ENCODE data around the gene CITED2. TPM values are rescaled to one million over a fixed set of nuclear protein-coding genes. Genes with fewer than 3 reads are reported as not detected.

The CITED2 gene
- total RNA-seq, 1 donor from 2014 or later = 12.6 TPM

DNA sequence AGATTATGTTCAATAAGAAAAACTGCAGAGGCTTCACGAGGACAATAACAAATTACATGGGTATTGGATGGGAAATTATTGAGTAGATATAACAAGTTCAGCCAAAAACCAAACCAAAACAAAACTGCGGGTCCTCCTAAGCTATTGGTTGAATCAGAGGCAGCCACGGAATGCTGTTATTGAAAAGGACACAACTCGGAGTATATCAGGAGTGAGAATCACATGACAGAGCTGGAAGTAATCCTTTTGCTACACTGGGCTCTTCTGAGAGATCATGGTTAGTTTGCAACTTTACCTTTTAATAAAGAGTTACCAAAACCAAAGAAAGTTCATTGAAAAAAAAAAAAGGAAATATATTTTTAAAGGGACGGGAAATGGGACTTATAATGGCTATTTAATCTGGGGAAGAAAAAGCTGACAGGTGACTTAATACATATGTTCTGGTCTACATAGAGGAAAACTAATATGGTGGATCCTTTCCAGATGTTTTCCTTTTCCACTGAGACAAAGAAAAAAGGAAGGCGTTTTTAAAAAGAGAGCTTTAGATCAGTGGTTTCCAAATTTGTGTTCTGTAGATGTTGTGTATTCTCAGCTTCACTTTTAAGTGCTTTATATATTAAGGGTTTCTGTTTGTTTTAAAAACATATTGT lies 6.9 kb upstream of the CITED2 start:
- no peak for DNase-seq (ENCODE audit: low read depth in 2 of 2)

DNA sequence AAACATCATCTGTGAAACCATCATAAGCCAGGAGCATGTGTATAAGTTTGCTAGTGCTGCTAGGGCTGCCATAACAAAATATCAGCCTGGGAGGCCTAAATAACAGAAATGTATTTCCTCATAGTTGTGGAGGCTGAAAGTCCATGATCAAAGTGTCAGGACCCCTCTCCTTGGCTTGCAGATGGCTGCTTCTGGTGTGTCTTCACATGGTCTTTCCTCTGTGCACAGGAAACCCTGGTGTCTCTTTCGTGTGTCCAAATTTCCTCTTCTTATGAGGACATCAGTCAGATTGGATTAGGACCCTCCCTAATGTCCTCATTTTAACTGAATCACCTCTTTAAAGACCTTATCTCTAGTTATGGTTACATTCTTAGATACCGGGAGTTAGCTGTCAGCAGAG lies 6.2 kb upstream of the CITED2 start:
- no peak for DNase-seq (ENCODE audit: low read depth in 2 of 2)

DNA sequence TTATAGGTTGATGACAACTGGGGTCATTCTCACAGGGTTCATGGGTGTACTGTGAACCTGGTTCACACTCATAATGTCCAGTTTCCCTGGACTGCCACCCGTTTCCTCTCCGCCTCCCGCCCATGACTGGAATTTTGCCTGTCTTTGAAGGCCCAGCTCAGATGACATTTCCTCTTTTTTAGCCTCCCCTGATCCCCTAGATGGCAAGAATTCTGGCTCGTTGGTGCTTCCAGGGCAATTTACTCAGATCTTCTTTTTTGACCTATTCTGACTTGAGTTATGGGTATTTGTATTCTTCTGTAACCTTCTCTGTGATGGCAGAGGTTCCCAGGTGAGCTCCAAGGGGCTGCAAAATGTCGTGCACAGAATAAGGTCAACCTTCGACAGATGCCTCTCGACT lies 5.7 kb upstream of the CITED2 start:
- no peak for DNase-seq (ENCODE audit: low read depth in 2 of 2)

DNA sequence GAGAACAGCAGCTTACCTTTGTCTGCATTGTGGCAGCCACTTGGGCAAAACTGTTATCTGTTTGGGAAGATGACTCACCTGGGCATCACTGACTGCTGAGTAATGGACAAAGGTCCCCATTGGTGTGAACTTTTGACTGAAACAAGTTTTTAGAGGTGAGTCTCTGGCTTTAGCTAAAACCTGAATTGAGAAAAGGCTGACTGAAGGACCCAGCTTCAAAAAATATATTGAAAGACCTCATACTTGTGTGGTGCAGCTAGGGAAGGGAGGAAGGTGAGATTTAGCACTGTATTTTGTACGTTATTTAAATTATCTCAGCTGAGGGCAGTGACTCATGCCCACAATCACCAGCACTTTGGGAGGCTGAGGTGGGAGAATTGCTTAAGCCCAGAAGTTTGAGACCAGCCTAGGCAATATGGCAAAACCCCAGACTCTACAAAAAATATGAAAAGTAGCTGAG lies 4.5 kb upstream of the CITED2 start:
- DNase-seq (ENCODE audit: low read depth in 2 of 2) = peak in 1 of 2 donors; percentile 14

DNA sequence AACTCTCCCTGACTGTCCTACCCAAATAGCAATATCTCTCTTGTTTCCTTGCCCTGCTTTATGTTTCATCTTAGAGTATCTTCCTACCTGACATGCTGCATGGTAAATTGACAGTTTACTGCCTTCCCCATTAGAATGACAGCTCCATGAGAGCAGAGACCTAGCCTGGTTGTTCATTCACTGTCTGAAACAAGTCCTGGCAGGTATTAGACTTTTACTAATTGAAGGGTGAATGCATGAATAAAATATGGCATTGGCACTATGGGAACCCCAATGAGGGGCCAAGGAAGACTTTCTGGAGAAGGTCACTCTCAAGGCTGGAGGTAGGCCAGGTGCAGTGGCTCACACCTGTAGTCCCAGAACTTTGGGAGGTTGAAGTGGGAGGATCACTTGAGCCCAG lies 3.8 kb upstream of the CITED2 start:
- DNase-seq (ENCODE audit: low read depth in 2 of 2) = no peak

DNA sequence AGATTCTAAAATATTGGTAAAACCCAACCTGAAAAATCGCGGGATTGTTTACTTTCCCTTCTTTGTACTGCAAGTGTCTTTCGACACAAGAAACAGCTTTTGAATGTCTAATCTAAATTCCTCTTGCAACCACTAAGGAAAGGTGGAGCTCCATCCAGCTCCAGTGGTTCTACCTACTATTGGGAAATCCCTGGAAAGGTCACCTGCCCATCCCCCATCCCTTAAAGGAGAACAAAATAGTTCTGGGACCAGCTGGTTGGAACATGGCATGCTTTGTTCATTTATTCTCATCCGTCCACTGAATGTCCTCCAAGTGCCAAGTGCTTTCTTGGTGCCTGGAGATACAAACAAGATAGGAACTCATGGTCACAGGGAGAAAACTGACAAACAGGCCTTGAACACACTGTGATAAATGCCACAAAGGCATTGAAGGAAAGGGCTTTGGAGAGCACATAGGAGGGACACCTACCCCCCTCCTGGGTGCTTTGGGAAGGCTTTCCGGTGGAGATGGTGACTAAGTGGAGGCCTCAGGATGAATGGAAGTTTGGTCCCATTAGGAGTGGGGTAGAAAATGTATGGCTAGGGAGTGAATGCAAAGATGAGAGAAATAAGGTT lies 2.3 kb upstream of the CITED2 start:
- DNase-seq (ENCODE audit: low read depth in 2 of 2) = no peak

DNA sequence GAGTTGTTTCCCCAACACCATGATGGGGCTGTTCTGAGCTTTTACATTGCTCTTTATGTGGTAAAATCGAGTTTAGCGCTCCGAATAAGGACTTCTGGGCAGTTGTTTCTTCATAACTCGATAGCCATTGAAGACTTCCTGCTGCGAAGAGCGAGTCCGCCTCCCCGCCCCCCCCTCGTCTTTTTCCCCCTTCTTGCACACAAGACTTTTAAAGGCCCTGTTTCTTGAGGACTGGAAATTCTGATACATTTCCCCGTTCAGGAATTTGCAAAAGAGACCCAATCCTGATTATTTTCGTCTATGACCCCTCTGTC lies 1.5 kb upstream of the CITED2 start:
- no peak for DNase-seq (ENCODE audit: low read depth in 2 of 2)

DNA sequence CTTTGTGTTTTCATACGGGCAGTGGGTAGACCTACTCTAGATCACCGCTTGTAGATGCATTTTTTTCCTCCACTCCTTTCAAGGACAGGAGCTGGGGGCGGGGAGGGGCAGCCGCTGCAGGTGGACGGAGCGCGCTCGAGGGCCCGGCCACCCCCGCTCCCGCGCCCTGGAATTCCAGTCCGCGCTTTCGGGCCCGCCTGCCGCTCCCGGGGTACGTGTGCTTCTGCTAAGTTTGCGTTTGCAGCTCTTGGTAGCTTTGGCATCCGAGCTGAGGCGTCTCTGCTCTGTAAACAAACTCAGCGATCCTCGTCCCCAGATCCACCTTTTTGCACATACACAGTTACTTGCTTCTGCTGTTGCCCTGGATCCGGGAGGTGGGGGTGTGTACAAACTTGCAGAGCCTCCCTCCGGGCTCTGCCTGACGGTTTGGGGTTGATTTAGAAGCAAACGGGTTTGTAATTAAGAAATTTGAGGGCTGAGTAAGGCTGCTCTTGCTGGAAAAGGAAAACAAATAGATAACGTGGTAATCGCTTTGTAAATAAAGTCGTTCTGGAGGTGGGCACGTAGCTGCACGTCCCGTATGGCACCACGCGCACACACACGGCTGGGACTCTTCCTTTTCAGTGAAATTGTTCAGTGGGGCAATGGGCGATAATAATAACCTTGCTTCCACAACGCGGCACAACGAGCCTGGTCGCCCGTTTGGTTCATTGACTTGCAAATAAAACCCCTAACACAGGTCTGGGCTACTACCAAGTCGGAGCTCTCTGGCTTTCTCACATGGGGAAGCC lies 973 bp upstream of the CITED2 start:
- DNase-seq (ENCODE audit: low read depth in 2 of 2) = peak; percentile 73 to 95

DNA sequence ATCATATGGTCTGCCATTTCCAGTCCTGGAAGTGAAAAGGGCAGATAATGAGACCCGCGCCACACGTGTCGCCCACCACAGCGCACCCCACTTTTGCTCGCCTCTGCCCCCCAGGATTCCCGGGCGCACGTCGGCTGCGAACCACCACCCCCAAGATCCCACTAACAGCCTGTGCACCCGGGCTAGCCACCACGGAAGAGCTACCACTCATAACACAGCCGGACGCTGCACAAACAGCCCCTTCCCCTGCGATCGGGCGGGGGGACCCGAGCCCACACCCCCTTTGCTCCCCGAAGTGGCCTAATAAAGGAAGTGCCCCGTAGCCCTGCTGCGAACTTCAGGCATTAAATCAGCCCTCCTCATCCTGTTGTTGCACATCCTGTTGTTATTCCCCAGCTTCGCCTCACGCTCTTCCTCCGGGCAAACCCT lies 506 bp downstream of the CITED2 start:
- DNase-seq (ENCODE audit: low read depth in 2 of 2) = no peak

DNA sequence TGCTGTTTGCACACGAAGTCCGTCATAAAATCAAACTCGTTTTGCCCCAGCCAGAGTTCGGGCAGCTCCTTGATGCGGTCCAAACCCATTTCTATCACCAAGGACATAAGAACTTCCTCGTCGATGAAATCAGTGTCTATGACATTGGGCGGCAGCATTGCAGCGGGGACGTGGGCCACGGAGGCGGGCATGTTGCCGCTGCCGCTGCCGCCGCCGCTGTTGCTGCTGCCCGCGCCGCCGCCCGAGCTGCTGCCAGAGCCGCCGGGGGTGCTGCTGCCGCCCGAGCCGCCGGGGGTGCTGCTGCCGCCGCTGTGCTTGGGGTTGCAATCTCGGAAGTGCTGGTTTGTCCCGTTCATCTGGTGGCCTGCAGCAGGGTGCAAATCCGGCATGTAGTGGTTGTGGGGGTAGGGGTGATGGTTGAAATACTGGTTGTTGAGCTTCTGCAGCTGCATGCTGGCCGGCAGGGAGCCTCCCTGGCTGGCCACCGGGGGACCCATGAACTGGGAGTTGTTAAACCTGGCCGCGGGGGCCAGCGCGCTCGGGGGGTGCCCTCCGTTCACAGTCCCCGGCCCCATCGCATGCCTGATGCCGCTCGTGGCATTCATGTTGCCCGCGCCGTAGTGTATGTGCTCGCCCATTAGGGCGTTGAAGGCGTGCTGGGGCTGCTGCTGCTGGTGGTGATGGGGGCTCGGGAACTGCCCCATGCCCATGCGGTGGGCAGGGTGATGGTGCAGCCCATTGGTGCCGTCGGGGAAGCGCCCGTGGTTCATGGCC lies 1.1 kb downstream of the CITED2 start:
- DNase-seq (ENCODE audit: low read depth in 2 of 2) = peak; percentile 29 to 63

DNA sequence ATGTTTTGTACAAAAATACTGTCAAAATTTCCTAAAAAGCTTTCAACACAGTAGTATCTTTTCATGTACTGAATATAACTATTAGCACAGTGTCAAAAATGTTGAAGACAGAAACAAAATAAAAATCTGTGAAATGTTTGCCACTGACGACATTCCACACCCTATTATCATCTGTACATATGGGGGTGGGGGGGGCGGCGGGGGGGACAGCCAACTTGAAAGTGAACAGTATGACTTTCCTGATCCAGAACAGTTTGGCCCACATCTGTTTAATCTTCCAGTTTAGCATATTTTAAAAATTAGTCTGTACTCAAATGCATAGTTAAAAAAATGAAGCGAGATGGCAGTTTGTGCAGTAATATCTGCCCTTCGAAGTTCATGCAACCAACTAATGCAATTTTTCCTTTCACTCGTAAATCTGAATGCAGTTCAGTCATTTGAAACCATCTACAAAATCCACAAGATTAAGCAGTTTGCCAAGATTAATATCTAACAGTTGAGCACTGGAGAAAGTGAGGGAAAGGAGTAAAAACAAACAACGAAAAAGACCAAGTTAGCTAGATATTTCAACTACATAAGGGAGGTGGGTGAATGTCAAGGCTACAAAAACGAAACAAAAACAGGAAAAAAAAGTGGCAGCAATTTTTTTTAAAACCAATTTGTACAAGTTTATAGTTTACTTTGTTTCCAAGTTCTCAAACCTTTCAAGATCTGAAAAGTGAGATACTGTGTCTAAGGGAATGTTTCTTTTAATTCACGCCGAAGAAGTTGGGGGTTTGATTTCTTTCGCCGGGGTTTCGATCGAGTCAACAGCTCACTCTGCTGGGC lies 1.9 kb downstream of the CITED2 start:
- DNase-seq (ENCODE audit: low read depth in 2 of 2) = peak in 1 of 2 donors; percentile 18

DNA sequence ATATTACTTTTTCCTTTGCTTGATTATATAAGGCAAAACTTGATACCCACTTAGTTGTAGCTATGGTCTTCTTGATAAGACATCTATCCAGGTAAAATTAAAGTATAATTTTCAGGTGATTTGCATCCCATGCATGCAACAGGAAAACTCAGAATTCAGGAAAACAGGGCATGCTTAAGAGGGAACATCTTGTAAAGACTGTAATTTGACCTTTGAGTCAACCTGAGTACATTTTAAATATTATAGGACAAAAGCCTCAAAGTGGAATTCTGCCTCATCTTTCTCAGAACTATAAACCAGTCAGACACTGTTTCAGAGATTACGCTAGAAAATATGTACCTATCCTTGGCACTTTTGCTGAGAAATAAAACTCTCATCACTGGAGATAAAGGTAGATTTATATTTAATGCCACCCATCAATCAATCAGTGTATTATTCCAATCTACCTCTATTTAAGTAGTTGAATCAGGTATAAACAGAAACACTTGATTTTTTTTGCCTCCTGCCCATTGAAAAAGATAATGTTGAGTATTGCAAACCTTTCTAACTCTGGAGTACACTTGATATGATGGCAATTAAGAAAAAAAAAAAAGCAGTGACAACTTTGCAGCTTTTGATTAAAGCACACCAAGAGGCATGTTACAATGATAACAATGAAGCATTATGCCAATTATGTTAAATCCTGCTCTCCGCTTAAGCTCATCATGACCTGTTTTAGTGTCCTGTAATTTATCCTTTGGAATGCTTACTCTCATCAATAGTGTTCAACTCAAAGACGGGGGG lies 2.8 kb downstream of the CITED2 start:
- no peak for DNase-seq (ENCODE audit: low read depth in 2 of 2)

DNA sequence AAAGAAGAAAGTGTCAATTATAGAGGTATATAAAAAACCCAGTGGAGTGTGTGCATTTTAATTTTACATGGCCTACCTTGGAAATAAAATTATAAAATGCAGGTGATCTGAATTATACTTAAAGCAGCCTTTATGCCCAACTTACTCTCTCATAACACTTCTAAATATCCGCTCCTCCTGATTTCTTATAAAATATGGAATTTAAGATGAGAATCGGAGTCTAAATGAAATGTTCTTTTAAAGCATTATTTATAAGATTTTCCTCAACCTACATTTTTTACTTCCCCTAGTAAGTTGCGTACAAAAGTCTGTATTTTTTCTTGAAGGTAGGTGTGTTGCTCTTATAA lies 3.5 kb downstream of the CITED2 start:
- no peak for DNase-seq (ENCODE audit: low read depth in 2 of 2)

DNA sequence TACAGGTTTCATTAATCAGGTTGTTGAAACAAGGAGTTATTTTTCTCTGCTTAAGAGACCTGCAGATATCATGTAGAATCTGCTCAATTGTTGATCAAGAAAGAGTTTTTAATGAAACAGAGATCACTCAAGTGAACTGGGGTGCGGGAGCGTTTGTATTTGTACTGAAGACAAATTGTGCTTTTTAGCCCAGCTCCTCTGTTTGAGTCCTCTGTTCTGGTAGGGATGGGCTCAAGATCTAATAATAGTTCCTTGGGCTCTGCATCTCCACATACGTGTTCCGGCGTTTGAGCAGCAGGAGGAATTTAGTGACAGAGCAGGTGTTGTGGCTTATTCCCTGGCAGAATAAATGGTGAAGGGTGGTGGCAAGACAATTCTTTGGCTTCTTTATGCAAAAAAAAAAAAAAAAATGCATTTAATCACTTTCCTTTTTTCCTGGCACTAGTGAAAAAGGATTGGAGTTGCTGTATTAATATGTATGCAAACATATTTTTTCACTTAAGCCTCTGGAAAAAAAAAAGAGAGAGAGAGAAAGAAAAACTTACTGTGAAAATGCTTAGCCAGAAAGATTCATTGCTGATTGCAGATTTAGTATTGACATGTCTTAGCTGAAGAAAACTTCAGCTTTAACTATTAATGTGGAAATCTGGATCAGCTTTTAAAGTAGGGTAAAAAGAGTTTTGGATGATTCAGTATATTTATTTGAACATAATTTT lies 4.0 kb downstream of the CITED2 start:
- DNase-seq (ENCODE audit: low read depth in 2 of 2) = peak in 1 of 2 donors; percentile 56

DNA sequence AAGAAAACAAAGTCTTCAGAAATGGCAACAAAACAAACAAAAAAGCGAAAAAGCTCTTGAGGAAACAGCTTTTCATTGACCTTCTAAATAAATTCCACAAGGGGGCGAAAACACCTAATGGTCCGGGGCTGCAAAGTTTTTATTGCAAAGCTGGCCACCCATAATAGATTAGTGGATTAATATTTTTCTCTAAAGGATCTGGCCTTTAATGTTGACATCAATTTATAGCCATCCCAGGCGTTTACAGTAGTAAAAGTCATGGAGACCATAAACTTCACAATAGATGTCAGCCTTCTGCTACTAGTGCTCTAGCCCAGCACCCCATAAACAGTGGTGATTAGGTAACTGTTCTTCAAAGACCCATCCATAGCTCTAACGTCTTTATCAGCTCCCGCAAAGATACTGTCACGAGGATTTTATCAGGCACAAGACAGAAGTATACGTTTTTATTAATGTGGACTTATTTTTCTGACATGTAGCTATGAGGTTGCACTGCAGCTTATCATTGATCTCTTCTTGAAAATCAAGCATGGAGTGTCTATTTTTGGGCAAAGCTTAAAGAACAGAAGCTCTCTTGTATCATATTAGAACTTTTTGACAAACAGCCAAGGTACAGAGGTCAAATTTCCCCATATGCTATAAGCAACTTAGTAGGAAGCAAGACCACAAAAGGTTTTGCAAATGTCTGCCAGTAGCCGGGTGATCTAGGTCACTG lies 4.7 kb downstream of the CITED2 start:
- peak; percentile 36 to 76 for DNase-seq (ENCODE audit: low read depth in 2 of 2)

DNA sequence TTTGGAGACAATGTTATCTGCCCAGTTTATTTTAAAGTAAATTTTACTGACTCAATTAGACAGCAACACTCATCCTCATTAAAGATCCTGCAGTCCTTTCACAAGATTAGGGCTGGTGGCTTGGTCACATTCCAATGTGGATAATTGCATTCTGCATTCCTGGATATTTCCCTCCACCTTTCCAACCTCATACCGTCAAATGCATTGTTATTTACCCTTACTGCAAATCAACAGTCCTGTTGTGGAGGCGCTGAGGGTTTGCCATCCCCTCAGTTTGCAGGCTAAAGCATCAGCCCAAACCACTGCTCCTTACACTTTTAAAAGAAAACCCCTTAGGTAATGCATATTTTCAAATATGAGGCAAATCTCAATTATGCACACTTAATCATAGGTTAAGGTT lies 5.4 kb downstream of the CITED2 start:
- DNase-seq (ENCODE audit: low read depth in 2 of 2) = peak in 1 of 2 donors; percentile 12

DNA sequence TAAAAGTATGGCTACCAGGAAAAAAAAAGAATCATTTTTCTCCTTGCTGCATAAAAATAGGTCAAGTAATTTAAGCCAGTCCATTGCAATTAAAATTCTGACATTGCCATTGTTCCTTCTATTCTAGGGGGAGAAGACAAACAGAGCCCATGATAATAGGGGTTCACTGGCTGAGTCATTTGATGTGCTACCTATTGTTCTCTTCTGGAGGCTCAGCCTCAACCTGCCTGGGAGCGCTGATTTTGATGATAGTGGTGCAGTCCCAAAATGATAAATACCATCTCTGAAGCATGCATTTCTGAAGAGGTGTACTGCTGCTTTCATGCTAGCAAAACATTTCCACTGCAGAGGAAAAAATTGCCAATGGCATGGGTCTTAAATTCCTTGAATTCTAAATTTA lies 5.8 kb downstream of the CITED2 start:
- no peak for DNase-seq (ENCODE audit: low read depth in 2 of 2)

DNA sequence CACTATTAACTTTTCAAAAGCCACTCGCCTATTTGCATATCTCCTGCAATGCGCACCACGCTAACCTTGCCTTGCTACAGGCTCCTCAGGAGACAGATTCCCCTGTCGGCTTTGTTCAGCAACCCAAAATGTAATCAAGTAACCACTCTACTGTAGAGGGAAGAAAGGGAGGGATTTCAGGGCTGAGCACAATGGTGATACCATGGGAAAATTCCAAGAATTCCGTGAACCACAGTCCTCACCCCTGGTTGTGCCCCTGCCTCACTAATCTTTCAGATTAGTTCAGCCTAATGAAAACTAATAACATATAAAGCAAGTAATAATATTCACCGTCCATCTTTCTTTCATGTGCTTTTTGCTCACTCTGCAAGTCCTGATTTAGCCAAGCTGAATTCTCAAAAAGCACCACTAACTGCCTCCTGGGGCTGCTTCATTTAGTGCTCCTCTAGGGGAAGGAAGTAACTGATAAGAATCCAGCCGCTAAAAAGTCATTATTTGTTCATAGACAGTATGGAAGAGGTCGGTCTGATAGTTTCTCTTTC lies 6.6 kb downstream of the CITED2 start:
- DNase-seq (ENCODE audit: low read depth in 2 of 2) = no peak

DNA sequence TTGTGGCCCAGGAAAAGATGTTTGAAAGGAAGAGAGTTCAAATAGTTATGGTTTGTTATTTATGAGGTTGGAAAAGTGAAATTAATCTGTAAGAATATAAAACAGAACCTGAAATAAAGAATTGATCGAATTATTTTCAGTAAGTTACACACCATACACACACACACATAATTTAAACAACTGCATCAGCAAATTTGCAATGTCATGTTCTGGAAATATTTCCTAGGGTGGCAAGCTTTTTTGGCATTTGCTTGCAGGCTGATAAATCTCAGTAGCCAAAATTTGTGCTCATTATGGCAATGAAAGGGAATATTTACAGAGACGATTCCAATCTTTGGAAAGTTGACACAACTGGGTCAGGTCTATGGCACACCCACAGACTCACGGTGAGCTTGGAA lies 9.5 kb downstream of the CITED2 start:
- DNase-seq (ENCODE audit: low read depth in 2 of 2) = no peak
